WTC11 (cell line): ENCODE data around the gene TMEM218.

Experiments
- CBFB ChIP-seq: sonication (generic); formaldehyde crosslinking; IDR thresholded peaks from 2 replicates; pipeline ENCODE4 v1.8.1; 2022; ENCODE audit warnings: mild to moderate bottlenecking, low read depth, missing genetic modification reagents
- CREM ChIP-seq: sonication (generic); formaldehyde crosslinking; IDR thresholded peaks from 2 replicates; pipeline ENCODE4 v1.8.1; 2022; ENCODE audit warnings: mild to moderate bottlenecking, missing genetic modification reagents, moderate library complexity
- SP1 ChIP-seq: sonication (generic); formaldehyde crosslinking; conservative IDR thresholded peaks from 2 replicates; pipeline ENCODE4 v1.8.1; 2022; ENCODE audit warnings: missing genetic modification reagents
- TF ChIP-seq, protein P1 (sequence below): sonication (generic); formaldehyde crosslinking; IDR thresholded peaks from 2 replicates; pipeline ENCODE4 v1.8.1; 2023; ENCODE audit warnings: mild to moderate bottlenecking, missing genetic modification reagents
- TF ChIP-seq, protein P2 (sequence below): fragments of 200-600 bp; IDR thresholded peaks from 2 replicates; pipeline ENCODE4 v1.8.0; 2022; ENCODE audit warnings: antibody characterized with exemption
- TF ChIP-seq, protein P3 (sequence below): sonication (generic); formaldehyde crosslinking; conservative IDR thresholded peaks from 2 replicates; pipeline ENCODE4 v1.8.1; 2022; ENCODE audit warnings: mild to moderate bottlenecking, missing genetic modification reagents

- TF ChIP-seq CREM (CRISPR knock-in tag) = no peak
- no peak for TF ChIP-seq SP1 (CRISPR knock-in tag)
- TF ChIP-seq CBFB (CRISPR knock-in tag) = no peak
- TF ChIP-seq, protein P1, sequence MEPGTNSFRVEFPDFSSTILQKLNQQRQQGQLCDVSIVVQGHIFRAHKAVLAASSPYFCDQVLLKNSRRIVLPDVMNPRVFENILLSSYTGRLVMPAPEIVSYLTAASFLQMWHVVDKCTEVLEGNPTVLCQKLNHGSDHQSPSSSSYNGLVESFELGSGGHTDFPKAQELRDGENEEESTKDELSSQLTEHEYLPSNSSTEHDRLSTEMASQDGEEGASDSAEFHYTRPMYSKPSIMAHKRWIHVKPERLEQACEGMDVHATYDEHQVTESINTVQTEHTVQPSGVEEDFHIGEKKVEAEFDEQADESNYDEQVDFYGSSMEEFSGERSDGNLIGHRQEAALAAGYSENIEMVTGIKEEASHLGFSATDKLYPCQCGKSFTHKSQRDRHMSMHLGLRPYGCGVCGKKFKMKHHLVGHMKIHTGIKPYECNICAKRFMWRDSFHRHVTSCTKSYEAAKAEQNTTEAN (CRISPR knock-in tag) = no peak
- TF ChIP-seq, protein P2, sequence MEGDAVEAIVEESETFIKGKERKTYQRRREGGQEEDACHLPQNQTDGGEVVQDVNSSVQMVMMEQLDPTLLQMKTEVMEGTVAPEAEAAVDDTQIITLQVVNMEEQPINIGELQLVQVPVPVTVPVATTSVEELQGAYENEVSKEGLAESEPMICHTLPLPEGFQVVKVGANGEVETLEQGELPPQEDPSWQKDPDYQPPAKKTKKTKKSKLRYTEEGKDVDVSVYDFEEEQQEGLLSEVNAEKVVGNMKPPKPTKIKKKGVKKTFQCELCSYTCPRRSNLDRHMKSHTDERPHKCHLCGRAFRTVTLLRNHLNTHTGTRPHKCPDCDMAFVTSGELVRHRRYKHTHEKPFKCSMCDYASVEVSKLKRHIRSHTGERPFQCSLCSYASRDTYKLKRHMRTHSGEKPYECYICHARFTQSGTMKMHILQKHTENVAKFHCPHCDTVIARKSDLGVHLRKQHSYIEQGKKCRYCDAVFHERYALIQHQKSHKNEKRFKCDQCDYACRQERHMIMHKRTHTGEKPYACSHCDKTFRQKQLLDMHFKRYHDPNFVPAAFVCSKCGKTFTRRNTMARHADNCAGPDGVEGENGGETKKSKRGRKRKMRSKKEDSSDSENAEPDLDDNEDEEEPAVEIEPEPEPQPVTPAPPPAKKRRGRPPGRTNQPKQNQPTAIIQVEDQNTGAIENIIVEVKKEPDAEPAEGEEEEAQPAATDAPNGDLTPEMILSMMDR = no peak
- TF ChIP-seq, protein P3, sequence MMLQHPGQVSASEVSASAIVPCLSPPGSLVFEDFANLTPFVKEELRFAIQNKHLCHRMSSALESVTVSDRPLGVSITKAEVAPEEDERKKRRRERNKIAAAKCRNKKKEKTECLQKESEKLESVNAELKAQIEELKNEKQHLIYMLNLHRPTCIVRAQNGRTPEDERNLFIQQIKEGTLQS = no peak
Measured at GRCh38 chr11:125070699-125071254, 40.6 kb downstream of the TMEM218 start.
